Activated T-cell treated with anti-CD3 and anti-CD28 coated beads for 24 hours (primary cell): ENCODE data around the gene LGALS3BP.

Experiments
- DNase-seq: peaks from one replicate; pipeline ENCODE4 v3.0.0-alpha.2; 2020; ENCODE audit warnings: low read depth

Gene LGALS3BP

GRCh38 chr17:78999056-78999768, 19.5 kb upstream of the LGALS3BP start:
- no peak for DNase-seq

GRCh38 chr17:78998311-78999055, 18.8 kb upstream of the LGALS3BP start:
- DNase-seq, result no peak

- no peak for DNase-seq
Measured at GRCh38 chr17:78997881-78998280, 18.2 kb upstream of the LGALS3BP start.

- no peak for DNase-seq
Measured at GRCh38 chr17:78997231-78997741, 17.6 kb upstream of the LGALS3BP start.

GRCh38 chr17:78996781-78997201, 17.1 kb upstream of the LGALS3BP start:
- no peak for DNase-seq

GRCh38 chr17:78995761-78996451, 16.2 kb upstream of the LGALS3BP start:
- DNase-seq, result no peak

GRCh38 chr17:78995022-78995760, 15.5 kb upstream of the LGALS3BP start:
- no peak for DNase-seq

- DNase-seq, result no peak
Measured at GRCh38 chr17:78993981-78994671, 14.4 kb upstream of the LGALS3BP start.

GRCh38 chr17:78993241-78993956, 13.7 kb upstream of the LGALS3BP start:
- DNase-seq, result peak; percentile 38

GRCh38 chr17:78992542-78993212, 13.0 kb upstream of the LGALS3BP start:
- DNase-seq, result no peak

- no peak for DNase-seq
Measured at GRCh38 chr17:78991906-78992532, 12.3 kb upstream of the LGALS3BP start.

- DNase-seq, result no peak
Measured at GRCh38 chr17:78991017-78991738, 11.5 kb upstream of the LGALS3BP start.

GRCh38 chr17:78990349-78991016, 10.8 kb upstream of the LGALS3BP start:
- DNase-seq, result no peak

- no peak for DNase-seq
Measured at GRCh38 chr17:78988152-78988551, 8.4 kb upstream of the LGALS3BP start.

GRCh38 chr17:78986649-78987328, 7.1 kb upstream of the LGALS3BP start:
- no peak for DNase-seq

- DNase-seq, result no peak
Measured at GRCh38 chr17:78986048-78986648, 6.4 kb upstream of the LGALS3BP start.

GRCh38 chr17:78985395-78985794, 5.7 kb upstream of the LGALS3BP start:
- no peak for DNase-seq
